Middle frontal gyrus (tissue), 1 donor: ENCODE results near the gene SYK.

Experiments used
- DNase-seq: peaks from one replicate; pipeline ENCODE4 v3.0.0-alpha.2; 2015; ENCODE audit warnings: low spot score; ENCODE audit errors: extremely low spot score

Gene SYK

DNA sequence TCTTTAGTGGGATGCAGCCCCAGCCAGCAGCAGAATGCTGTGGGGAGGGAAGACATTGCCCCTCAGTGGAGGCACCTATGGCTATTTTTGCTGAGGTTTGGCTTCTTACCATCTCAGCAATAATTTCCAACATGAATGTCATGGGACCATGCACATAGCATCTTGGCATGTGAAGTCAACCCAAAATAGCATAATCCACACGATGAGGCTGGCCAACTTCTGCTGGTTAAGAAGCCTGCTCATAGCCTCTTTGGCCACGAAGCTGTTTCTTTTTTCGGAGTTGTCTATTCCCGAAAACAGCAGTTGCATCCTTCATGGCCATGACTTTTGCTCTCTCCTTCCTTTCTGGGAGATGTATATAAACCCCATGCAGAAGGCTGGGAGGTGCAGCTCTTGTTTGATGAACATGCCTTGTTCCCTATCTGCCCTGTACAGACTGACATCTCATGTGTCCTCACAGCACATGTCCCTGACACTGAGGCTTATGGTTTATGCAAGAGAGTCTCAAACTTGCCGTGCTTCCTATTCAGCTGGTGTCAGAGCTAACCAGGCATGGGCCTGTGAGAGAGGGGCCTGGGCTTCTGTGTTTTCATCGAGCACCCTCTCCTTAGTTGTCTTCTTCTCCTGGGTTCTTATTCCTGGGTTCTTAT, 45.3 kb downstream of the SYK start:
- no peak for DNase-seq

DNA sequence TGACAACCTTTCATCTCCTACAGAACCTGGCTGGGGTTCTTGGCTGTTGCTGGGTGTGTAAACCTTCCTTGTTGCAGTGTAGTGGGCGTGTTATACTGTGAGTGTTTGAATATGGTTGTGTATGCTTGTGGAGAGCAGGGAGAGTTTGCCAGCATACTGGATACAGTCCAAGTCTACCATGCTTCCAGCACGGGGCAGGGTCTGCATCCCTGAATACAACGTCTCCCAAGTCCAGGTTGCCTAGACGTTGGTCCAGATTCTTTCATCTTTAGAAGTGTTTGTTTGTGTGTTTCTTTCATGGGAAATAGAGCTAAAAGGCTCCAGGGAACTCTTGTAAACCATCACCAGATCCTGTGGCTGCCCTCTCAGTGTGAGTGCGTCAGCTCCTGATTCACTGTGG, 46.4 kb downstream of the SYK start:
- DNase-seq = no peak

DNA sequence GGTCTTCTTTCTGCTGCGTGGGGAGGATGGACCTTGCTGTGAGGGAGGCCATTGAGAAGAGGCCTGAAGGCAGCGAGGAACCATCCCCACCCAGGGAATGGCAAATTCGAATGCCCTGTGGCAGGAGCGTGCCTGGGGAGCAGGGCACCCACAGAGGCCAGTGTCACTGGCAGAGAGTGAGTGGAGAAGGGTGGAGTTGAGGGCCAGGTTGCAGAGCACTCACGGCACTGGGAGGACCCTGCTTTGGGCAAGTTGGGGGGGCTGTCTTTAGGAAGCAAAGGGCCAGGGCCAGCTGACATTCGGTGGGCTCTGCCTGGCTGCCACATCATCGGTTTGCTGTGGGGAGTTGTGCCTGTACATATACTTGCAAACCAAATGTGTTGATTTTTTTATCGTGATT, 47.2 kb downstream of the SYK start:
- no peak for DNase-seq

DNA sequence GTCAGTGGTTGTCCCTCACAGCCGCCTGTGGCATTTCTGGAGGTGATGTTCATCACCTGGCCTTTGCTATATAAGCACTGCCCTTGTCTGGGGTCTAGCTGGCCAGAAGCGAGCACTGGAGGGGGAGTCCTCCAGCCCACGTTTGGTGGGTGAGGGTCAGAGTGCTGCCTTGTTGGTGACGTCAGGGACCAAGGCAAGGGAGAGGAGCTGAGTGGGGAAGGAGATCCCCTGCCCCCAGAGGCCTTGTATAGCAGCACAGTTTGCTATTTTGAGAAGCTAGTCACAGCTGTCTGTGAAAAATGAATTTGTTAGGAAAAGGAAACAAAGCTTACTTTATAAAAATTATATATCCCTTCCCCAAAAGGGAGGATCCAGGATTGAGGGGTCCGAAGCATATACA, 49.8 kb downstream of the SYK start:
- DNase-seq = no peak

DNA sequence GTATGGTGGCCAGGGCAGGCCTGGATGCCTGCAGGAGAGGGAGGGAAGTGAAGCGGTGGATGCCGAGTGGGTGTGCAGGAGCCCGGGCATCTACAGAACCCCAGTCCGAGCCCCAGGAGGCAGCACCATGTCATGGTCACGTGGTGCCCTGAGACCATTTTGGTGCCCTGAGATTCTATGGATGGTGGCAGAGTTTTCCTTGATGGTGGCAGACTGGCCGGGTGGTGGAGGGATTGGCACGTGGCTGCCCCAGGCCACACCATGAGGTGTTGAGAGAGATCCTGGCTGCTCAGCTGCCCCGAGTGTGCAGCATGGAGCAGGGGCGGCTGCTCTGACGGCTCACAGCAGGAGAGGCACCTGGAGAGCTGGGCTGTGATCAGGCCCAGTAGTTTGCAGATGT, 52.3 kb downstream of the SYK start:
- DNase-seq = no peak

DNA sequence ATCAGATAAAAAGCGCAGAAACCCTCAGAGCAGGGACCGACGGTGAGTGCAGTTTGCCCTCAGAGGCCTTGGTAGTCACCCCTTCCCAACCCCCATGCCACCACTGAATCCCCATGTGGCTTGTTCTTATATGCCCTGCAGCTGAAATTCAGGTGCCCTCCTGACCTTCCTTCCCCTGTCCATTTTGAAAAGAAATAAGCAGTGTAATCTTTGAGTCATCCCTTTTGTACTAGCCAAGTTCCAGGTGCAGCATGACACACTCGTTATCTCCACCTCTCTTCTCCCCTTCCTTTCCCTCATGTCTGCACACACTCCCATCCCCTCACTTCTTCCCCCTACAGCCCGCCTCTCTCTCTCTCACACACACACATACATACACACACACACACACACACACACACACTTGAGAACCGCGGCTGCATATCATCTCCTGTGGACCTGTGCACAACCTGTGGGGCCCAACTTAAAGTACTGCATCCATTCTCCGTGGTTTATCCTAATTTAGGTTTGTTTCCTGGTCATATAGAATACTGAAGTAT, 53.1 kb downstream of the SYK start:
- DNase-seq = no peak

DNA sequence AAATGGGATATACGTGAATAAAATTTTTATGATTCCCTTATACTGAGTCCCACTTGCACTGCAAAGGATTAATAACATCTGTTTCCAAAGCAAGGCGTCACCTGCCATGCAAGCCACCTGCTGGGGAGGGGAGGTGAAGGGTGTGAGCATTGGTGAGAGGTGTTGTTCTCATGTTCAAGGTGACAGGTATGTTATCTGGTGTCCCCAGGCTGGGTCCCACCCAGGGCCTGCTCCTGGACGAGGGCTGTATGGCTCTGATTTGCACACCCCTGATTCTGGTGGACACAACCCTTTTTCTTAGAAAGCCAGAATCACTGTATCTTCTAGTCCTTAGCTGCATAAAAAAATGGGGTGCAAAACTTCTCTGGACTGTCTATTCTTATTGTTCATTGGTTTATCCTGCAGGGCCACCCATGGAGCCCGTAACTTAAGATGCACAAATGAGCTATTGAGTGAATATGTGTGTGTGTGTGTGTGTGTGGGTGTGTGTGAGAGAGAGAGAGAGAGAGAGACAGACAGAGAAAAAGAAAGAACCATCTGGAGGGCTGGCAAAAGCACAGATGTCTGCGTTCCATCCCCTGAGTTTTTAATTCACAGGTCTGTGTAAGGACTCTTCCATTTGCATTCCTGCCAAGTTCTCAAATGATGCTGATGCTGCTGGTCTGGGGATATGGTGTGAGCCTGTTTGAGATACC, 53.7 kb downstream of the SYK start:
- DNase-seq = no peak

DNA sequence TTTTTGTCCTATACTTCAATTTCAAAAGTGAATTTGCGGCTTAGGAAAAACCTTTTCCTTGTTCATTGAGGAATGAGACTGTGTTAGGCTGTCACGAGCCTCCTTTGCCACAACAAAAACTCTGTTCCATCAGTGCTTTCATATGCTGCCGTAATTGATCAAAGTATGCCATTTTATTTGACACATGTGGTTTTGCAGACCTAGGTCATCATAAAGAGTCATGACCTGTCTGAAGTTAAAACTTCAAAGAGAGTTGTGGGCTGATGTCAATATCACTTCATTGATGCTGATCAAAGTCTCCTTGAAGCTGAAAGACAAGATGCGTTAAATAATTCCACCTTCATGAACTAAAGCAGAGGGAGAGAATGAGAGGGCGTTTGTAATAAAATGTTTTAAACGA, 55.5 kb downstream of the SYK start:
- no peak for DNase-seq

DNA sequence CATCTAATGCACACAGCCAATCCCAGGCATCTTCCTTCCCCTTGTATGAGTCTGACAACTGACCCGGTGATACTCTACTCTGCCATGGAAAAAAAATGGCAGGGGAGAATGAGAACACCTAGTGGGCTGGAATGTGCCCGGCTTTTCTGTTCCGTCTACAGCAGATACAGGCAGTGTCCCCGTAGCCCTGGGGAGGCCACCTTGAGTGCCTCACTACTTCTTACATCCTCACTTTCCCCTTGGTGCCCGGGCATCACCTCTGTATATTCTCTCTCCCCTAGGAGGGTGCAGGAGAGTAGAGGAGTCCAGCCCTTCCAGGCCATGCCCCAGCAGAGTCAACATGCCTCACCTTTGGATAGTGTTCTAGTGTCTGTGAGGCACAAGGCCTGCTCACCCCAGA, 56.2 kb downstream of the SYK start:
- DNase-seq = no peak

DNA sequence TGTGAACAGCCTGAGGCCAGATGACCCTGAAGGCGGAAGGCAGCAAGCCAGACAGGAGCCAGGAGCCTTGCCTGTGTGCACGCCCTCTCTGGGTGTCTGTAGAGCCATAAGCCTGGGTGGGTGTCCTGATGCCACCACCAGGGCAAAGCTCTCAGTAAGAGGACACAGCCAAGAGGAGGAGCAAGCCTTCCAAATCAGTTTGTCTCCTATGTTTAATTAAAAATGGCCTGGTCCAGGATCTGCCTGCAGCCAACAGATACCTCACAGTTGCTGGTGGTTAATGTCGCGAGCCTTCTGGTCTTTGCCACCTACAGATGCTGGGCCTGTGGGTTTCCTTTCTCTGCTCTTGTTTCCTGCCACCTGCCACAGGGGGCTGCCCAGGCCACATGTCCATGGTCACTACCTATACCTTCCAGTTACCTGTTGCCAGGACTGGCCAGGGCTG, 56.9 kb downstream of the SYK start:
- DNase-seq = no peak

DNA sequence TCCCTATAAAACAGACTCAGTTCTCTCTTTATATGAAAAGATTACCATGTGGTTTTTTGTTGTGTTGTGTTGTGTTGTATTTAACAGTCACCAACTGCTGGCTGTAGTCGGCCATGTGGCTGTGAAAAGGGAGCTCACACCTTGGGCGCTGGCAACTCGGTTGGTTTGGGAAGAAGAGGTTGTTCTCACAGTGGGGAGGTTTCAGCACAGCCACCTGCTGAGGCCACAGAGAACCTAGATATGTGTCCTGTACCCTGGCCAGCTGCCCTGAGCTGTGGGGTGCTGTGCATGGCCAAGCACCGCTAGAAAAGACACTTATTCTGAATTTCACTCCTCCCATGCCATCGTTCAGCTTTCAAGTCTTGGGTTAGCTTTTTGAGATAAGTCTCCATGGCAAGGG, 58.8 kb downstream of the SYK start:
- no peak for DNase-seq

DNA sequence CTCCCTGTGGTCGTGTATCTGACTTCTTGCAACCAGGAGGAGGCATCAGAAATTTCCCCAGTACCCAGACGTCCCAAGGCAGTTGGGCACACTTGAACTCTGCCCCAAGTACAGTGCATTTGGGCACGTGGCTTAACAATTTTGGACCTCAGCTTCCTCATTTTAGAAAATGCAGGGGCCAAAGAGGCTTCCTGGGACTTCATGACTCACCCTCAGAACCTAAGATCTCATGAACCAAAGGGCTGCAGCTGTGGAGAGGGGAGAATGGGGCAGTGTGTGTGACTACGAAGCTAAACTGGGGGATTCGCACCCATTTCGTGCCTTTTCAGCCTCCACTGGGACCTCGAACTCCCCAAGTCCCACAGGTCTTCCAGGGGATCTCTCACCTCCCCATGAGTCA, 59.2 kb downstream of the SYK start:
- no peak for DNase-seq

DNA sequence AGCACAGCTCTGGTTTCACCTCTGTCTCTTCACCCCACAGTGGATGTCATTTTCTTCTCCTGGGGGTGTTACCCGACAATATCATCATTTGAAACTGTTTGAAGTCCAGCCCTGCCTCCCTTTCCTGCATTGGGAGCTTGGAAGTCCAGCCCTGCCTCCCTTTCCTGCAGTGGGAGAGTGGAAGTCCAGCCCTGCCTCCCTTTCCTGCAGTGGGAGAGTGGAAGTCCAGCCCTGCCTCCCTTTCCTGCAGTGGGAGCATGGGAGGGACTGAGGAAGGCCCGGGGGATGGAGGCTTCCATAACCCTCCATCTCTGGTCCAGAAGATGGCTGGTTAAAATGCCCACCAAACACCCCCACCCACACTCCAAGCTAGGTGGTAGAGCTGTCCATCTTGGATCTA, 59.8 kb downstream of the SYK start:
- DNase-seq = no peak

DNA sequence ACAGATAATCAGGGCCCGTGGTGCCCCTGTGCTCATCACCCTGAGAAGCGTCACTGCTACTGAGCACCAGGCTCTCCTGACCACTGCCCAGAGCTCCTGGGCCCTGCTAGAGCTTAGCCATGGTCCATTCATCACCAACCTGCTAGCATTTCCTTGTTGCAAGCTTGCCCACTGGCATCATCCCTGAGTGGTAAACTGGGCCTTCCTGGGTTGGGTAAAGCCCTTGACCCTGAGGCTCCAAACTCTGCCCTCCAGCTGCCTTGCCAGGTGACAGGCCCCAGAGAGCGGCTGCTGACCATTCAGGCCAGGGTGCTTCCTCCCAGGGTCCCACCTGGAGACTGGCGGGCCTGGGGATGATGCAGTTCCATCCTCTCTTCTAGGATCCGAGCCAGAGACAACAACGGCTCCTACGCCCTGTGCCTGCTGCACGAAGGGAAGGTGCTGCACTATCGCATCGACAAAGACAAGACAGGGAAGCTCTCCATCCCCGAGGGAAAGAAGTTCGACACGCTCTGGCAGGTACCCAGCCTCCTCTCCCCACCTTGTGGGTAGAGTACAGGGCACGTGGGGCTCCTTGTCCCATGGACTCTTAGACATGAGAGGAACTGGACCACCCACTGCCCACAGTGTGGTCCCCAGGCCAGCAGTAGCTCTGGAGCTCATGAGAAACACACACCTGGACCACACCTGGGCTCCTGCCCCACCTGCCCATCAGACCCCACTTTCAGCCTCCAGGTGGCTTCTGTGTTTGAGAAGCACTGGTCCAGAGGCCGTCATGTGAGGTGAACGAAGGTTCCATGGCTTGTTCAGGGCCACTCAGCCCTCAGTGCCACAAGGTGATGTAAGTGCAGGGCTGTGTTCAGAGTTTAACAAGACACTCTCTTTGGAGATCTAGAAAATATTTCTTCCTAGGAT, 60.5 kb downstream of the SYK start:
- no peak for DNase-seq

DNA sequence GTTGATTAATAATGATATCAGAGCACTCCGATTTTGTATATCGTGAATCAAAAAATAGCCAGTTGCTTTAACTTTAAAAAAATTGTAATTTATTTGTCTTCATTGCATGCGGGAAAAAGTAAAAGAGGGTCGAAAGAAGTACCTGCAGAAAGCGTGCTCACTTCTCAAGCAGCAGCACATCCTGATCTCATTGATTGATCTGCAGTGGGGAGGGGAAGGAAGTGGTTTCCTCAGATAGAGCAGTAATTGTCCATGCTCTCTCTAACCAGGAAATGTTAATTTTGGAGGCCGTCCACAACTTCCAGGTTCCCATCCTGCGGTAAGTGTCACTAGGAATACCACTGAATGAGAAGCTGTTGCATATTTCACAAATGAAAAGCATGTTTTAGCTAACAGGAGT, 63.2 kb downstream of the SYK start:
- DNase-seq = no peak

DNA sequence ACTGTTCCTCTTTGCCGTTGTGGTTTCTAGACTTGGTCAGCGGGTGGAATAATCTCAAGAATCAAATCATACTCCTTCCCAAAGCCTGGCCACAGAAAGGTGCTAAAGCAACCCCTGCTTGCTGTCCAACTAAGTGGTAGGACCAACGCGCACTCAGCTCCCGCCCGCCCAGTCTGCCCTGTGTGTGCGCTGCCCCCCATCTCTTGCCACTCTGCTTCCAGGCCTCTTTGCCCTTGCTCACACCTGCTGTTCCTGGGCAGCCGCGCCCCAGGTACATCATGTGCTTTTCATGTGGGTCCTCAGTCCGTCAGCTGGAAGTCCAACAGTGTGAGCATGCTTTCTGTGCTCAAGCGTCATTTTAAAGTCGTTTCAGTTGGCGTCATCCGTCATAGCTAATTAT, 65.5 kb downstream of the SYK start:
- no peak for DNase-seq

DNA sequence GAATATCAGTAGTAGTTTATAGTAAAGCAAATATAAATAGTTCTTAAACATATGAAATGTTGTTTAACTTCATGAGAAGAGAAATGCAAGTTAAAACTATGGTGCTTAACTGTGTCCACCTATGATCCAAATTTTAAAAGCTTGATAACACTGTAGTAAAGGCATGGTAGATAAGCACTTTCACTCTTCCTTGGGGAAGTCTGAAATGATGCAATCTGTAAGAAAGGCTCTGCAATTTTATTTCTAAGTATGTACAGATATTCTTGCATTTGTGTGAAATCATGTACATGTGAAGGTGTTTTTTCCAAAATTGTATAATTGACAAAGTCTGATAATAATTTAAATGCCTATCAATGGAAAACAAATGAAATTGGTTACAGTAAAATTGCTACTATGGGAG, 66.9 kb downstream of the SYK start:
- no peak for DNase-seq

DNA sequence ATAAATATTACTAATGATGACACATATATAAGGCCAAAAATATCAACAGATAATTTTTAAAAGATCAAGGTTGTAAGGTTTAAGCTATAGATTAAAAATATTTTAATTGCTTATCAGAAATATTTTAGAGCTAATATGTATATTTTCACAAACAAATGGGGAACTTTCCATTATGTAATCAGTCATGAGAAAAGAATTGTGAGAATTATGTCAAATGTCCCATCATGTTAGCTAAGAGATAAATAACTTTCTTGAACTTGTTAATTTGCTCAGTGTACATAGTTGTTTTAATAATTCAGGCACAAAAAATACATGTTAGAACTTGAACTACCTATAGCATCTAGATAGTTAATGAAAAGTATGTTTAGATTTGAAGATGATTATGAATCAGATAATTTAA, 67.7 kb downstream of the SYK start:
- no peak for DNase-seq

DNA sequence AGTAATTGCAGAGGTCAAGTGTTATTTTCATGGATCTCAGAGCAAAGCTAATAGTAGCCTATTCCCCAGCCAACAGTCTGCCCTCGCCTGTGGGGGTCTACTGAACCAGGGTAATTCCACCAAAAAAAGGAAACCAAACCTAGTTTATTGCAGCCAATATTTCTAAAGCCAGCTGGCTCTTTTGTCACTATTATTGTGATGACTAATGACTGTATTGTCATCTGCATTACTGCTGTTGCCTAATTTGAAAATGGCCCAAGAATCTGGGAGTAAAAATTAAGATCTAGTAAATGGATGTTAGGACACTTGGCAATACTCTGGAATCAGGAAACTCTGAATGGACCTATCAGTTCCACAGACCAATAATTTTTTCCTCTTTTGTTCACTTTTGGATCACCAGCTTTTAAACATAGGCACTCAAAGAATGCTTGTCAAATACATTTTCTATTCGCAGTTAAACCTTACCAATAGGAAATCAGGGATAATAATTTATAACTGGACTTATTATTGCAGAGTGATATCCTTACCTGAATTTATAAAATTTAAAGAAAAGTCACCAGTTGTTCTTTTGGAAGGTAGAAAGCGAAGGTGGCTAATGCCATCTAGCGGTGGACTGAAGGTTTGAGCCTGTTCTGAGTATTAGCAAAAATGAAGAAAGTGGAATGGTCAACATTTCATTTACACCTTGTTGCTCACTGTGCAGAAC, 69.2 kb downstream of the SYK start:
- DNase-seq = peak; percentile 24

DNA sequence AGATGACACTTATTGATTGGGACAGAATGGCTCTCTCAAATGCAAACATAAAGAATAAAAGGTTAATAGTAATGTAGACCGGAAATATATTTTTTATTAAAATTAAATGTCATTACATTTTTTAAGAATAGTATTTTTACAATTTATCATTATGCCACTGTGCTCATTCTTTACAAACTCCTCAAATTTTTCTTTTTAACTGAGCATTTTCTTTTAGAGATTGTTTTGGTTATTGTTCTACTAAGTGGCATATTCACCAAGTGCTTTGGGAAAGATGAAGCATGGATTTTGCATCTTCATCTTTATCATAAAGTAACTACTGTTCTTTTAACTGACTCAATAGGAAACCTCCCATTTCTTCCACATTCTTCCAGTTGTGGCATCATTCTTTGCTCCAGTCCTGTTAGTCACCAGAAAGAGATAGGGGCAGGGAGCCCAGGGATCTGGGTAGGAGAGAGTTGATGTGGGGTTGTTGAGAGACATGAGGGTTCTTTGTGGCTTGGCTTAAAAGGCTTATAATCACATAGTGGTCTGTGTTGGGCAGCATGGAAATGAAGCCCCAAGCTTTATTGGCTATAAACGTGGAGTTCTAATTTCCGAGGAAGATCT, 69.8 kb downstream of the SYK start:
- DNase-seq = no peak

DNA sequence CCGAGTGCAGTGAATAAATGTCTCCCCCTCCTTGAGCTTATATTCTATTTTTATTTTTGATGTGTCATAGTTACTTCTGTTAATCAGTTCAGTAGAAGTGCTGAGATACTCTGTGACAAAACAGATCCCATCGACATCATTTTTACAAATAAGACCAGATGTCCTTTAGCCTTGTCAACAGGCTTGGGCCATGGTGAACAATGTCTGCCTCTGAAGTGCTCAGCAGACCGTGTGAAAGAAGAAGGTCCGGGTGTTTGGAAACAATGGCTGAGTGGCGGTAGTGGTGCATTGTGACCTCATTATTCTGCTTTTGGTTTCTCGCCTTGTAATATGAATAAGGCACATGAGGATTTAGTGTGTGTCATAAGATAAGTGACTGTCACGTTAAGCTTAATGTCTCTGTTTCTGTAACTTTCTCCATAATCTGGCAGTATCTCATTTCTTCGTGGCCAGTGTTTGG, 71.2 kb downstream of the SYK start:
- DNase-seq = no peak
